Measurements from ENCODE around the gene LSAMP.

Gene LSAMP

DNA sequence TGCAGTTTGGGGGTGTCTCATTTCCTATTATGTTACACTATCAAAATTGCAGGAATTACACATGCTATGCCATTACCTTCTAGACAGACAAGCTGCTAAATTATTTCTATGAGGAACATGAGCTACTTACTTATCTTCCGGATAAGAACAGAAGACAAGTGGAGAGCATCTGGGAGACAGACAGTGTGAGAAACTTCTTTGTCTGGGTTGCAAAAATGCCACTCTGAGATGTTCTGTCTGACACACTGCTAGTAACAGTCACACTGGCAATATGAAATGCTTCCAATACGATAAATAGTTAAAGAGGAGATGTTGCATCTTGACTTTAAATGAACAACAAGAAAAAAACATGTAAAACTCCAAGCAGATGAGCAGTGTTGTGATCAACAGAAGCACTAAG, 40.1 kb downstream of the LSAMP start:
- H3K4me3 Mint-ChIP-seq, result no peak overlapping the region
- DNase-seq, result no peak

DNA sequence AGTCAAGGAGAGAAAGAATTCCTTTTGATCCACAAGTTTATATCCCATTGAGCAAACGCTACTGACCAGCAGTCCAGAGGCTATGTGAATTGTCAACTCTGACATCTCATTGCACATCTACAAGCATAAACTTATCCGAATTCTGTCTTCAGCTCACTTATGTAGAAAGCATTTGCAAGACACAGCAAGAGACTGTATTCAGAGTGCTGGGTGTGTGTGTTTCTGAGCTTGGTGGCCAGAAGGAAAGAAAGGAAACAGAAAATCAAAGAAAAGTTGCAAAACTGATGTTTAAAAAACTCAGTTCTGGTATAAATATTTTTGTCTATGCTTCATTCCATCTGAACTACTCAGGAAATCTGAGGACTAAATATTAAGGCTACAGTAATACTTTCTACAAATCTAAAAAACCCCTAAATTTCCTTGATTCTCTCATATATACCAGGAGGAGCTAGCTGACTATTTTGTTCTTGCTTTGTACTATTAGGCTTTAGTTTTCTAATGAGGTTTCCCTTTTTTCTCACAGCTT, 45.5 kb downstream of the LSAMP start:
- no peaks in the 10 kb centered on the region for H3K9me3 Mint-ChIP-seq
- H3K4me3 Mint-ChIP-seq, result no peak overlapping the region

More for the DNA sequence above, 40.1 kb downstream of the LSAMP start:
- no peaks in the 10 kb centered on the region for H3K27me3 Mint-ChIP-seq
- H3K4me1 Mint-ChIP-seq (ENCODE audit: low read depth), result no peaks in the 10 kb centered on the region
- peaks cover 4% of the 10 kb centered on the region for H3K9me3 Mint-ChIP-seq
- H3K36me3 Mint-ChIP-seq (ENCODE audit: low read depth), result no peaks in the 10 kb centered on the region
- H3K27ac Mint-ChIP-seq, result no peak overlapping the region

DNA sequence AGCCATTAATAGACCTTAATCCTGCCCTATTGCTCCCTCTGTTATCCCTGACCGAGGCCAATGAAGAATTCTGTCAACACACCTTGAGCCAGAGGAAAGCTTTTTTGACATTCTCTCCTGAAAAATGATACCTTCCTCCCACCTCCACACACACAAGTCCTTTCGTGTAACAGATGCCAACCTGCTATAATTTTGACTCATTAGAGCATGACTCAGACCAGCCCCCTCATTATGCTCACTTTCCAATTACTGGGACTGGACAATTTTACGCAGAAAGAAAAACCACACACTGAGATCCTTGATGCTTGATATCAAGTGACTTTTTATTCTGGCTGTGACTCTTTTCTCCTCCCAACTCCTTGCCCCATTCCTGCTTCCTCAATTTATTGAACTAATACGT, 50.9 kb downstream of the LSAMP start:
- Mint-ChIP-seq H3K9me3 (peaks cover 4% of the 10 kb centered on the region), H3K27ac (no peak overlapping the region), H3K4me1 (ENCODE audit: low read depth) (no peaks in the 10 kb centered on the region), H3K4me3 (no peak overlapping the region), H3K27me3 (no peaks in the 10 kb centered on the region), H3K36me3 (ENCODE audit: low read depth) (no peaks in the 10 kb centered on the region)
- no peak for DNase-seq

More for the DNA sequence above, 45.5 kb downstream of the LSAMP start:
- no peak for DNase-seq
- no peaks in the 10 kb centered on the region for H3K27me3 Mint-ChIP-seq
- H3K36me3 Mint-ChIP-seq (ENCODE audit: low read depth), result no peaks in the 10 kb centered on the region
- no peaks in the 10 kb centered on the region for H3K4me1 Mint-ChIP-seq (ENCODE audit: low read depth)
- H3K27ac Mint-ChIP-seq, result no peak overlapping the region

DNA sequence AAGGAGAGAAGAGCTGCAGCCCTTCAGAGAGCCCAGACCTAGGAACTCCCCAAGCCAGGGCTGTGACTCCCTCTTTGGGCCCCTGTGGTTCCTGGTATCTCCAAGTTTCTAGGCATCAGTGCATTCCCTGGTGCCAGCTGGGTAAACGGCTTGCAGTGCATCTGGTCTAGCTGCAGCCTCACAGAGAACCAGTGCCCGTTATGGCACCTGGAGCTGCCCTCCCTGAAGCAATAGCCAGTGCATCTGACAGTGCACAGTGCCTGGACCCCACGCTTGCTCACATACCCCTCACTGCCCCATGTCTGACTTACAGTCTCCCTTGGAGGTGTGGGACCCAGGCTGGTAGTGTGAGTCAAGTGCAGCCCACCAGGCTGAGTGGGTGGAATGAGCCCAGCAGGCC, 52.1 kb downstream of the LSAMP start:
- no peaks in the 10 kb centered on the region for H3K36me3 Mint-ChIP-seq (ENCODE audit: low read depth)
- no peaks in the 10 kb centered on the region for H3K27me3 Mint-ChIP-seq
- H3K27ac Mint-ChIP-seq, result no peak overlapping the region
- peaks cover 4% of the 10 kb centered on the region for H3K9me3 Mint-ChIP-seq
- H3K4me1 Mint-ChIP-seq (ENCODE audit: low read depth), result no peaks in the 10 kb centered on the region
- no peak overlapping the region for H3K4me3 Mint-ChIP-seq
- DNase-seq, result no peak

- H3K9me3 Mint-ChIP-seq, result peaks cover 6% of the 10 kb centered on the region
- DNase-seq, result no peak
- no peak overlapping the region for H3K4me3 Mint-ChIP-seq
- H3K4me1 Mint-ChIP-seq (ENCODE audit: low read depth), result no peaks in the 10 kb centered on the region
- no peaks in the 10 kb centered on the region for H3K27me3 Mint-ChIP-seq
- H3K36me3 Mint-ChIP-seq (ENCODE audit: low read depth), result no peaks in the 10 kb centered on the region
- no peak overlapping the region for H3K27ac Mint-ChIP-seq
Observed at GRCh38 chr3:116392291-116392690, 53.0 kb downstream of the LSAMP start.

GRCh38 chr3:116391296-116392201, 53.7 kb downstream of the LSAMP start:
- Mint-ChIP-seq H3K27me3 (no peaks in the 10 kb centered on the region), H3K27ac (no peak overlapping the region), H3K9me3 (peaks cover 6% of the 10 kb centered on the region), H3K4me3 (no peak overlapping the region), H3K4me1 (ENCODE audit: low read depth) (no peaks in the 10 kb centered on the region), H3K36me3 (ENCODE audit: low read depth) (no peaks in the 10 kb centered on the region)
- DNase-seq, result no peak

- Mint-ChIP-seq H3K36me3 (ENCODE audit: low read depth) (no peaks in the 10 kb centered on the region), H3K27me3 (no peaks in the 10 kb centered on the region), H3K9me3 (peaks cover 6% of the 10 kb centered on the region), H3K4me1 (ENCODE audit: low read depth) (no peaks in the 10 kb centered on the region), H3K27ac (no peak overlapping the region), H3K4me3 (no peak overlapping the region)
- DNase-seq, result no peak
Observed at GRCh38 chr3:116390318-116390717, 55.0 kb downstream of the LSAMP start.

DNA sequence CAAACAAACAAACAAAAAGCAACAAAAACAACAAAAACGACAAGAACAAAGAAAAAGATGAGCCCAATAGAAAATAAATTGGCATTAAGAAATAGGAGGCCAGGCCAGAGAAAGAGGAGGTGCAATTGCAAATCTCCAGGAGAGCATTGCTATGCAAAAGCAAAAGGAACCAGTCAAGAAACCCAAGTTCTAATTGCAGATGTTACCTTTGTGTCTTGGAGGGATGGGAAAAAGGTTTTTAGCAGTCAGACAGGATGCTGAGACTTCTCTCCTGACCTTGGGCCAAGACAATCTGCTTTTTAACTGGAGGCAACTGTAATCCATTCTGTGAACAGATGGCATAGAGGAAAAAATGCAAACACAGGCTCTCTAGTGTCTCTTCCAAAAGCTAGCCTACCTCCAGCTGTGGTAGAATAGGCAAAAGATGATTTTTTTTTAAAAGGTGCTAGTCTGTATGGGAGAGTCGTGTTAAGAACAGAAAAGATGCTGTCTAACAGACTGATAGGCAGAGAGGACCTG, 56.4 kb downstream of the LSAMP start:
- Mint-ChIP-seq H3K27me3 (no peaks in the 10 kb centered on the region), H3K9me3 (peaks cover 10% of the 10 kb centered on the region), H3K27ac (no peak overlapping the region), H3K36me3 (ENCODE audit: low read depth) (no peaks in the 10 kb centered on the region), H3K4me3 (no peak overlapping the region), H3K4me1 (ENCODE audit: low read depth) (no peaks in the 10 kb centered on the region)
- DNase-seq, result no peak

GRCh38 chr3:116386168-116386567, 59.1 kb downstream of the LSAMP start:
- Mint-ChIP-seq H3K4me3 (no peak overlapping the region), H3K36me3 (ENCODE audit: low read depth) (no peaks in the 10 kb centered on the region), H3K27ac (no peak overlapping the region), H3K9me3 (peaks cover 14% of the 10 kb centered on the region), H3K27me3 (no peaks in the 10 kb centered on the region), H3K4me1 (ENCODE audit: low read depth) (no peaks in the 10 kb centered on the region)
- DNase-seq, result no peak

GRCh38 chr3:116384717-116385116, 60.6 kb downstream of the LSAMP start:
- no peaks in the 10 kb centered on the region for H3K36me3 Mint-ChIP-seq (ENCODE audit: low read depth)
- no peak overlapping the region for H3K4me3 Mint-ChIP-seq
- no peaks in the 10 kb centered on the region for H3K4me1 Mint-ChIP-seq (ENCODE audit: low read depth)
- DNase-seq, result no peak
- no peaks in the 10 kb centered on the region for H3K27me3 Mint-ChIP-seq
- H3K9me3 Mint-ChIP-seq, result peaks cover 13% of the 10 kb centered on the region
- no peak overlapping the region for H3K27ac Mint-ChIP-seq

- Mint-ChIP-seq H3K27ac (no peak overlapping the region), H3K9me3 (peaks cover 7% of the 10 kb centered on the region), H3K4me1 (ENCODE audit: low read depth) (no peaks in the 10 kb centered on the region), H3K4me3 (no peak overlapping the region), H3K36me3 (ENCODE audit: low read depth) (no peaks in the 10 kb centered on the region), H3K27me3 (no peaks in the 10 kb centered on the region)
- no peak for DNase-seq
Observed at GRCh38 chr3:116378077-116378476, 67.2 kb downstream of the LSAMP start.

- no peaks in the 10 kb centered on the region for H3K4me1 Mint-ChIP-seq (ENCODE audit: low read depth)
- no peak overlapping the region for H3K4me3 Mint-ChIP-seq
- H3K36me3 Mint-ChIP-seq (ENCODE audit: low read depth), result no peaks in the 10 kb centered on the region
- no peaks in the 10 kb centered on the region for H3K9me3 Mint-ChIP-seq
- no peak for DNase-seq
- H3K27me3 Mint-ChIP-seq, result no peaks in the 10 kb centered on the region
- no peak overlapping the region for H3K27ac Mint-ChIP-seq
Observed at GRCh38 chr3:116374901-116375300, 70.4 kb downstream of the LSAMP start.

- Mint-ChIP-seq H3K9me3 (no peaks in the 10 kb centered on the region), H3K36me3 (ENCODE audit: low read depth) (no peaks in the 10 kb centered on the region), H3K4me3 (no peak overlapping the region), H3K4me1 (ENCODE audit: low read depth) (no peaks in the 10 kb centered on the region), H3K27ac (no peak overlapping the region), H3K27me3 (no peaks in the 10 kb centered on the region)
- no peak for DNase-seq
Observed at GRCh38 chr3:116367761-116368395, 77.4 kb downstream of the LSAMP start.

GRCh38 chr3:116356056-116356455, 89.2 kb downstream of the LSAMP start:
- no peaks in the 10 kb centered on the region for H3K36me3 Mint-ChIP-seq (ENCODE audit: low read depth)
- no peak for DNase-seq
- H3K27ac Mint-ChIP-seq, result no peak overlapping the region
- peaks cover 14% of the 10 kb centered on the region for H3K9me3 Mint-ChIP-seq
- H3K4me1 Mint-ChIP-seq (ENCODE audit: low read depth), result no peaks in the 10 kb centered on the region
- H3K27me3 Mint-ChIP-seq, result no peaks in the 10 kb centered on the region
- H3K4me3 Mint-ChIP-seq, result no peak overlapping the region

GRCh38 chr3:116354382-116354781, 90.9 kb downstream of the LSAMP start:
- no peaks in the 10 kb centered on the region for H3K4me1 Mint-ChIP-seq (ENCODE audit: low read depth)
- no peak overlapping the region for H3K4me3 Mint-ChIP-seq
- H3K27ac Mint-ChIP-seq, result no peak overlapping the region
- H3K27me3 Mint-ChIP-seq, result no peaks in the 10 kb centered on the region
- H3K36me3 Mint-ChIP-seq (ENCODE audit: low read depth), result no peaks in the 10 kb centered on the region
- no peak for DNase-seq
- peaks cover 14% of the 10 kb centered on the region for H3K9me3 Mint-ChIP-seq

All from activated T-cell treated with anti-CD3 and anti-CD28 coated beads, Interleukin-2, amount 50 U/mL, for 24 hours (primary cell).